PFSK-1 (cell line): ENCODE results near the gene USP53.

ENCODE experiments used
- FOXP2 ChIP-seq: optimal IDR thresholded peaks from 2 replicates; pipeline ENCODE3; 2011; ENCODE audit warnings: borderline replicate concordance, control low read depth, inconsistent platforms; ENCODE audit not compliant: insufficient read depth; ENCODE audit errors: extremely low read length, extremely low read depth
- POLR2AphosphoS5 ChIP-seq: IDR thresholded peaks from 2 replicates; pipeline ENCODE4 v1.6.1; 2012; ENCODE audit warnings: low read depth, mild to moderate bottlenecking, control low read depth, low read length, moderate library complexity
- REST ChIP-seq, 2 experiments: IDR thresholded peaks; 2 replicates each; pipeline versions ENCODE4 v1.6.1 to v1.8.0; 2011 to 2012; ENCODE audit warnings: low read depth in 2 of 2, low read length in 2 of 2, control low read depth in 1 of 2, inconsistent platforms in 1 of 2, mild to moderate bottlenecking in 1 of 2, moderate library complexity in 1 of 2; ENCODE audit not compliant: insufficient read depth in 1 of 2
- SIN3A ChIP-seq: IDR thresholded peaks from 2 replicates; pipeline ENCODE4 v1.6.1; 2012; ENCODE audit warnings: mild to moderate bottlenecking, low read length, moderate library complexity, borderline replicate concordance; ENCODE audit not compliant: insufficient read depth
- TAF1 ChIP-seq: IDR thresholded peaks from 2 replicates; pipeline ENCODE4 v1.6.1; 2012; ENCODE audit warnings: low read length, control low read depth, borderline replicate concordance; ENCODE audit not compliant: insufficient read depth

The USP53 gene

GRCh38 chr4:119300101-119300978 is 87.8 kb downstream of the USP53 start:
- TF ChIP-seq TAF1 = peak; percentile 78; the same call in 1 of the 2 replicates
- no peak for TF ChIP-seq SIN3A
- TF ChIP-seq POLR2AphosphoS5 = peak; percentile 61
- TF ChIP-seq FOXP2 = peak; percentile 53

DNA sequence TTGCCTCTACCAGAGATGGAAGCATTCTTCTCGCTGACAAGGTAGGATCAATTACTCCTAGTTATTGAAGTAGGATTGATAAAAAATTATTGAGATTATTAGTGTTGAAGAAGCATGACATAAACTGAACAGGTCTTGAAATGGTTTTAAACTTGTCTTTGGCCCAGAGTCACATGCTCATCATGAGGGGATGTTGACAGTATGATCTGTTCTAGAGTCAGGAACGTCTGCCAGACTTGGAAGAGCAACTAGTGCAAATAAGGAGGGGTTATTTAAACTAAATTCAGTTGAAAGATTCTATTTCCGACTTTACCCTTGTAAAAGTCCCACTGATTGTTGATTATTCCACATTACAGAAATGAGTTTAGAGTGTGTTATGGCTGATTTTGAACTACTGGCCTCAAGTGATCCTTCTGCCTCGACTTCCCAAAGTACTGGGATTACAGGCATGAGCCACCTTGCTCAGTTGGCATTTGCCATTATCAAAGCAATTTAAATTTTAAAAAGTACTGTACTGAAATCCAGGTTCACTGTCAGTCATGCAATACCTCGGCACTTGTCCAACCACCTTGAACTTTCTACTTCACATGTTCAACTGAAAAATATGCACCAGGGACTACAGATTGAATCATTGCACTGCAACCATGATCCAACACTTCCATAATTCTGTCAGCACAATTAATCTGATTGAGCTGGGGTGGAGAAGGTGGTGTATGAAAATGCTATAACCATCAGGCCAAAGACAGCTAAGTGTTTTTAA is 89.7 kb downstream of the USP53 start:
- no peak for TF ChIP-seq POLR2AphosphoS5
- TF ChIP-seq FOXP2 = no peak
- TF ChIP-seq TAF1 = no peak
- TF ChIP-seq SIN3A = no peak
- no peak for TF ChIP-seq REST (IDR thresholded peaks at IDR 0.05; ENCODE audit: insufficient read depth in 1 of 2, low read depth in 2 of 2, low read length in 2 of 2)

DNA sequence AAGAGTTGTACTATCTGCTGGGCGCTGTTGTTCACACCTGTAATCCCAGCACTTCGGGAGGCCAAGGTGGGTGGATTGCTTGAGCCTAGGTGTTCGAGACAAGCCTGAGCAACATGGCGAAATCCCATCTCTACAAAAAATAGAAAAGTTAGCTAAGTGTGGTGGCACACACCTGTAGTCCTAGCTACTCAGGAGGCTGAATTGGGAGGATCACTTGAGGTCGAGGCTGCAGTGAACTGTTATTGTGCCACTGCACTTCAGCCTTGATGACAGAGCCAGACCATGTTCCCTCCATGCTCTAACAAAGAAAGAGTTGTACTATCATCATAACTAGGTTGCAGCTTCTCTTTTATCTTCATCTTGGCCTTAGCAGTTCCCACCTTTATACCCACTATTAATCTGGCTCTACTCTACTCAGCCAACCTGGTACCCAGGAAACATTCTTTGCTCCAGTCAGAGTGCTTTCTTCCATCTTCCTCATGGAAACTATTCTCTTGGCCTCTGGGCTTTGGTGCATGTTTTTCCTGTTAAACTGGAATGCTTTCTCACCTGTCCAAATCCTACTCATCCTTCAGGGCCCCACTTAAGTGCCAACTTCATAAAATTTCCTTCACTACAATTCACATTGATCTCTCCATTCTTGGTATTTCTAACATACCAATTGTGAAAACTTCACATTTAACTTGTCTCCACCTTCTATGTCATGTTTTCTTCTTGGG is 91.2 kb downstream of the USP53 start:
- TF ChIP-seq SIN3A (no peak), FOXP2 (no peak), TAF1 (no peak), POLR2AphosphoS5 (no peak), REST (IDR thresholded peaks at IDR 0.05; ENCODE audit: insufficient read depth in 1 of 2, low read depth in 2 of 2, low read length in 2 of 2) (no peak)

- TF ChIP-seq TAF1 (no peak), FOXP2 (no peak), POLR2AphosphoS5 (no peak), SIN3A (no peak), REST (IDR thresholded peaks at IDR 0.05; ENCODE audit: insufficient read depth in 1 of 2, low read depth in 2 of 2, low read length in 2 of 2) (no peak)
Observed at GRCh38 chr4:119304431-119304830, 91.9 kb downstream of the USP53 start.

GRCh38 chr4:119307606-119308005 is 95.1 kb downstream of the USP53 start:
- TF ChIP-seq SIN3A (no peak), FOXP2 (no peak), POLR2AphosphoS5 (no peak), TAF1 (no peak), REST (IDR thresholded peaks at IDR 0.05; ENCODE audit: insufficient read depth in 1 of 2, low read depth in 2 of 2, low read length in 2 of 2) (no peak)
